ENCODE results near the gene INPP5A.
"Not testable (repeated sequence)": the region's sequence is repeated elsewhere in the genome, so short reads cannot be mapped to it uniquely, and the experiment has no call there.

Gene INPP5A

GRCh38 chr10:132813560-132814468, 276.2 kb downstream of the INPP5A start:
- no peak for DNase-seq (ENCODE audit: low read depth, low spot score)

DNA sequence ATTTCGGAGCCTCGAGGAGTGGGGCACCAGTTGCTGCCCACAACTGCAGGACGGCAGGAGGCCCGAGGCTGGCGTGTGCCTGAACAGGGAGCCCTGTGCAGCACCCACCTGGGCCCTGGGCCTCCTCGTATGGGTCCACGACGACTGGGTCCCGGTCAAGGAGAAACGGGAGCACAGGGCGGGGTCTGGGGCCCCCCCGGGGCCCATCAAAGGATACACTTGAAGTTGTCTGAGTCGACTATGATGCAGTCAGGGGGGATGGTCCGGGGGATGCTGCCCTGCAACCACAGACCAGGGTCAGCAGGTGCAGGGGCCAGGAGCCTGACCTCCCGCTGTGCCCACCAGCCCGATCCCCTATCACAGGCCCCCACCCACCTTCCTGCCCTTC, 276.9 kb downstream of the INPP5A start:
- no peak for DNase-seq (ENCODE audit: low read depth, low spot score)

- no peak for DNase-seq (ENCODE audit: low read depth, low spot score)
Measured at GRCh38 chr10:132815168-132815857, 277.7 kb downstream of the INPP5A start.

- DNase-seq (ENCODE audit: low read depth, low spot score), result no peak
Measured at GRCh38 chr10:132816718-132817117, 279.1 kb downstream of the INPP5A start.

DNA sequence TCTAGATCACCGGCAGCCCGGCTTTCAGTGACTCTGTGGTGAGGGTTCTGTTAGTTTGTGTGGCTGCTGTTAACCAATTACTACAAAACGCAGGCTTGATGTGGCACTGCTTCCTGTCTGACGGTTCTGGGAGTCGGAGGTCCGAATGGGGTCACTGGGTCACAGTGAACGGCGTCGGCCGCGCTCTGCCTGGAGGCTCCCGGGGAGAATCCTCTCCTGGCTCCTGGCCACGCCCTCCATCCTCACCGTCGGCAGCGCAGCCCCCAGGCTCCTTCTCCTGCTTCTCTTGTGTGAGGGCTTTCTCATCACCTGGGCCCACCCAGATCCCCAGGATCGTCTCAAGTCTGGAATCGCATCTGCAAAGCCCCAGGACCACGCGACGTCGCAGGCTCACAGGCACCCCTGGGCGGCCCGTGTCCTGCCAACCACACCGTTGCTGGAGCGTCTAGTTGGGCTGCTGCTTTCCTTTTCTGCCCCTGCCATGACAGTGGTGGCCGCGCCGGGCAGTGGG, 280.2 kb downstream of the INPP5A start:
- no peak for DNase-seq (ENCODE audit: low read depth, low spot score)

- no peak for DNase-seq (ENCODE audit: low read depth, low spot score)
Measured at GRCh38 chr10:132820056-132820455, 282.5 kb downstream of the INPP5A start.

GRCh38 chr10:132825783-132826523, 288.4 kb downstream of the INPP5A start:
- not testable (repeated sequence) for DNase-seq (ENCODE audit: low read depth, low spot score)

- no peak for DNase-seq (ENCODE audit: low read depth, low spot score)
Measured at GRCh38 chr10:132826524-132827422, 289.2 kb downstream of the INPP5A start.

DNA sequence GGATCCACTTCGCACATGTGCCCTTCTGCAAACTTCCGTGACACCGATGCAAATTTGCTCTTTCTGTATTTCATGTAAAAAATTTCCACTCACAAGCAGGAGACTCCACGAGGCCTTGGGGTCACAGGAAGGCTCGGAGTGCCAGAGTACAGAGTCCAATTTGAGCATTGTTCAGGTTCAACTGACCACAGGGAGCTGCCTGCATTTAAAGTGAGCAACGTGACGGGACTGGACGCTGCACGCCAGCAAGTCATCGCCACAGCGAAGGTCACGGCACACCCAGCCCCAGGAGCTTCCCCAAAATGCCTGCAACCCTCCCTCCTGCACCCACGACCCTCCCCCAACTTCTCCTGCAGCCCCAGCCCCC, 289.8 kb downstream of the INPP5A start:
- no peak for DNase-seq (ENCODE audit: low read depth, low spot score)

- DNase-seq (ENCODE audit: low read depth, low spot score), result no peak
Measured at GRCh38 chr10:132827861-132828539, 290.4 kb downstream of the INPP5A start.

DNA sequence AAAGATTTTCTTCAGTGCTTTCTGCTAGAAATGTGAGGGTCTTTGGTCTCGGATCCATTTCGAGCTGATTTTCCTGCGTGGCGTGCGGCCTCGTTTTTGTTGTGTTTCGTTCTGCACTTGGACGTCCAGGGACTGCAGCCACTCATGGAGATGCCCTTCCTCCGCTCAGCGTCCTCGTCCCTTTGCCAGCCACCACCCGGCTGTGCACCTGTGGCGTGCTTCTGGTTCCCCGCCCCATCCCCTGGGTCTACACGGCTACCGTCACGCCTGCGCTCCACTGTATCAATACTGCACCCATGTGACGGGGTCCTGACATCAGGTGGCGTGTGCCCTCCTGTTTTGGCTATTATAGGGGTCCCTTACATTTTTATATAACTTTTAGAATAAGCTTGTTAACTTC, 291.1 kb downstream of the INPP5A start:
- DNase-seq (ENCODE audit: low read depth, low spot score), result no peak

- no peak for DNase-seq (ENCODE audit: low read depth, low spot score)
Measured at GRCh38 chr10:132829403-132829802, 291.8 kb downstream of the INPP5A start.

- DNase-seq (ENCODE audit: low read depth, low spot score), result no peak
Measured at GRCh38 chr10:132832186-132832969, 294.8 kb downstream of the INPP5A start.
